HTR-8/SVneo (cell line): Measurements from ENCODE around the gene CRTAC1.
"Not testable (repeated sequence)": the region's sequence is repeated elsewhere in the genome, so short reads cannot be mapped to it uniquely, and the experiment has no call there.

Experiments used
- DNase-seq: peaks from one replicate; pipeline ENCODE4 v3.0.0; 2011; ENCODE audit warnings: low spot score, mixed read lengths; ENCODE audit not compliant: insufficient read length
- FAIRE-seq: peaks from 2 replicates; lab custom pipeline; 2011; peaks lifted over from hg19 to GRCh38; lab: Jason Lieb, UNC

CRTAC1 gene

DNA sequence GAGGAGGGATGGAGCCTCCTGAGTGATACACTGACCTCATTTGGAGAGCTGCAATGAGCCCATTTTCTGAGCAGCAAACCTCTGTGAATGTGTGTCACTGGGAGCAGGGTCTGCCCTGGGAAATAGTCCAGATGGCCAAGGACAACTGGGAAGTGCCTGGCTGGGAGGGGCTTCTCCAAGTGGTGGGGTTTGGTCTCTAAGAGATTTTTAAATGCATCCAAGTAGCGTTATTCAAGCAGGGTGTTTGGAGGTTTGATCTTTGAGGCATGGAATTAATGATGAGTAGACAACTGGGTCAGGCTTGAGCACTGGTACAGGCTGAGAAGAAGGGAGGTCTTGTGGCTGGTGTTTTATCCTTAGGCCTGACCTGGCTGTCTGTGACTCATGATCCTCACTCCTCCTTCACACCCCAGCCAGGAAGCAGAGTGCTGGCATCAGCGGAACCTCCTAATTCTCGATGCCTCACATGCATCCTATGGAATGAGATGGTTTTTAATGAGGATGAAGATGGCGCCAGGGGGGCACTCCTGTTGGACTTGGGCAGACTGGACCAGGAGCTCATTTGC lies 177.5 kb downstream of the CRTAC1 start:
- FAIRE-seq (no peak), DNase-seq (no peak)

DNA sequence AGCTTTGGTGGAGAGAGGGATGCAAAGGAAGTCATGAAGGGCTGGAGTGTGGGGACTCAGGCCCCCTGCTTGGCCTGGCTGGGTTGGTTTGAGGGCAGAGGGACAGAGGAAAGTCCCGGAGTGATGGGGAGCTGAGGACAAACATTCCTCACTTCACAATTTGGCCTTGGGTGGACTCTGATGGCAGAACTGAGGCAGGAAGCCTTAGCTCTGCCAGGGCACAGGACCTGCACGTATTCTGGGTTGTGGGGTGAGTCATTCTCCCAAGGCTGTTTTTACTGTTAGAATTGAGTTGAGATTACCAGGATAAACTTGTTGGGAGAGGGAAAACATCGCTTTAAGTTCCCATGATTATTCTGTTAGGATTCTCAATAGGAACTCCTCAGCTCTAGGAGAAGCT lies 178.1 kb downstream of the CRTAC1 start:
- DNase-seq, result no peak
- no peak for FAIRE-seq

DNA sequence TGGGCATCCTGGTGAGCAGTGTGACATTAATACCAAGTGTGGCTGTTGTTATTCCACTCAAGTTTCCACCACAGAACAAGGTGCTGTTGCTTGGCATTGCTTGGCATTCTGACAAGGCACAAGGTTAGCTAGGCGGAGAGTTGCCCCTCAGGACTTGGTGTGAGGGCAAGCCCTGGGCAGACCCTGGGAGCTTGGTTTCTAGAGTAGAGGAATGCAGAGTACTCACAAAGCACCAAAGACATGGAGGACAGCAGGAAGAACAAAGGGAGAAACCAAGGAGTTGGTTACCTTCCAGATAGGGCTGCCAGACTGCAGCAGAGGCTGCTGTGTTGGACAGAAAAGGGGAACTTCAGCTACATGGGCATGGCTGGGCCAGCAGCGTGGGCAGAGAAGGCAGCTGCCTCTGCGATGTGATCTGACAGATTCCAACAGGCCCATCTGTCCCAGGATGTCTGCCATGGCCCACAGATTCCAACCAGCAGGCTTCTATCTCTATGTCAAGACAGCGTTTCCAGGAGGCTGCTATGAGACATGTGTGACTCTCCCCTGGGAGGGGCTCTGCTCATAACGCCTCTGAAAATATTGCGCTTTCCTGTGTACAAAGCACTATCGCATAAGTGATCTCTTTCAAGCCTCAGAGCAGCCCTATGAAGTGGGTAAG lies 178.9 kb downstream of the CRTAC1 start:
- FAIRE-seq (no peak), DNase-seq (no peak)

GRCh38 chr10:97850446-97850845 lies 180.0 kb downstream of the CRTAC1 start:
- FAIRE-seq (no peak), DNase-seq (no peak)

DNA sequence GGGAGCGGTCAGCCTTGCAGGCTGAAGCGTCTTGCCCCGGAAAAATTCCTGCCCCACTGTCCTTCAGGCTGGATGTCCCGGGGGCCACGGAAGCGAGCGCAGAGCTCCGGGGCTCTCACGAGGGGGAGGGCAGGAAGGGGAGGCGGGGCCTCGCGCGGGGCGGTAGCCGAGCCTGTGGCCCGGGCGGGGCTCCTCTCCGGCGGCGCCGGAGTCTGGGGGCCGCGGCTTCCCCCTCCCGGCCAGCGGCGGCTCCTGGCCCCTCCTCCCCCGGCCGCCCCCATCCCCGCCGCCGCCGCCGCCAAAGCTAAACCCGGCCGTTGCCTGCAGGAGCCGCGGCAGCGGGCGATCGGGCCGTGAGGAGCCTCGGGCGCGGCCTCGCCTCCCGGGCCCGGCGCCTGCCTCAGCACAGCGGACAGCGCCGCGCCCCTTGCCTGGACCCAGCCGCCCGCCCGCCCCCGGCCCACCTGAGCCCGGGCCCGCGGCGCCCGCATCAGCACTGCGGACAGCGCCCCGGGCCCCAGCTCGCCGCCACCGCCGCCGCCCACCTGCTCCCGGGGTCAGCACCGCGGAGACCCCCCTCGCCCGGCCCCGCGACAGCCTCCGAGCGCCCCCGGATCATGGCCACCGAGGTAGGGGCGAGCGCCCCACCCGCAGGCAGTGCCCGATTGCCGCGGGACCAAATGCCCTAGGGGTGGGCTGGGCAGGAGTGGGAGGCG lies 180.6 kb downstream of the CRTAC1 start, which contains the start of gene GOLGA7B:
TSS of gene GOLGA7B (plus strand) at position 157 of the 716 bp plus-strand sequence. CDS start at position 618, 461 bp downstream.
- no peak for FAIRE-seq

DNA sequence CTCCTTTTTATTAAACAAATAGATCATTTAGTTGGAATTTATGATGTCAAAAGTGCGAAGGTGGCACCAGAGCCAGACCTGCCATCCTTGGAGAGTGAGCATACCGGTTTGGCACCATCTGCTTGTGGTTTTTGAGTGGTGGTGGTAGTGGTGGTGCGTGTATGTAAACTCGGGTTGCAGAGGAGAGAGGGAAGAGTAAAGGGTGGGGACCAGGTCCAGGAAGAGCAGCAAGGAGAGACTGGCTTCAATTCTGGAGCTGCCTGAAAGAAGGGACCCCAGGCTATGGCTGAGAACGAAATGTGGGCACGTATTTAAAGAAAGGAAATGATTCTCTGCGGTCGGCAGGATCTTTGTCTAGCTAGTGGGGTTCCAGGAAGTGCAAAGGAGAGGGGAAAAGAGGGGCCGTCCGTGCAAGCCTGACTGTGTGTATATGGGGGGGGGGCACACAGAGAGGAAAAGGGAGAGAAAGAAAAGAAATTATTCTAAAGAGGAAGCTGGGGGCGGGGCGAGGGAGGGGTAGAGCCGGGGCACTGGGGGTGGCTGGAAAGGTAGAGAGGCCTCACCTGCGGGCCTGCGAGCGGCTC lies 181.2 kb downstream of the CRTAC1 start:
- FAIRE-seq (no peak), DNase-seq (no peak)

More for the DNA sequence above, 180.6 kb downstream of the CRTAC1 start, which contains the start of gene GOLGA7B:
- peak; percentile 54 for DNase-seq

- DNase-seq (no peak), FAIRE-seq (no peak)
These were observed 185.7 kb downstream of the CRTAC1 start for GRCh38 chr10:97844678-97845077.

DNA sequence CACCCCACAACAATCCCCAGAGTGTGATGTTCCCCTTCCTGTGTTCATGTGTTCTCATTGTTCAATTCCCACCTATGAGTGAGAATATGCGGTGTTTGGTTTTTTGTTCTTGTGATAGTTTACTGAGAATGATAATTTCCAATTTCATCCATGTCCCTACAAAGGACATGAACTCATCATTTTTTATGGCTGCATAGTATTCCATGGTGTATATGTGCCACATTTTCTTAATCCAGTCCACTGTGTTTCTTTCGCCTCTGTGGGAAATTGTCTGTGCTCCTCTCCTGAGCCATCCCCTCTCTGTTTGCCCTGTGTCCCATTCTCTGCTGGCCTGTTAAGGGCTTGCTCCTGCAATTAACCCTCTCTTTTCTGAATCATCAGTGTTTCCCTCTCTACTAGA lies 186.4 kb downstream of the CRTAC1 start:
- DNase-seq, FAIRE-seq: not testable (repeated sequence)

GRCh38 chr10:97843281-97843671 lies 187.1 kb downstream of the CRTAC1 start:
- no peak for DNase-seq
- FAIRE-seq, result no peak

GRCh38 chr10:97842656-97843280 lies 187.7 kb downstream of the CRTAC1 start:
- no peak for DNase-seq
- no peak for FAIRE-seq

- not testable (repeated sequence) for FAIRE-seq
These were observed 188.3 kb downstream of the CRTAC1 start for GRCh38 chr10:97842114-97842513.

DNA sequence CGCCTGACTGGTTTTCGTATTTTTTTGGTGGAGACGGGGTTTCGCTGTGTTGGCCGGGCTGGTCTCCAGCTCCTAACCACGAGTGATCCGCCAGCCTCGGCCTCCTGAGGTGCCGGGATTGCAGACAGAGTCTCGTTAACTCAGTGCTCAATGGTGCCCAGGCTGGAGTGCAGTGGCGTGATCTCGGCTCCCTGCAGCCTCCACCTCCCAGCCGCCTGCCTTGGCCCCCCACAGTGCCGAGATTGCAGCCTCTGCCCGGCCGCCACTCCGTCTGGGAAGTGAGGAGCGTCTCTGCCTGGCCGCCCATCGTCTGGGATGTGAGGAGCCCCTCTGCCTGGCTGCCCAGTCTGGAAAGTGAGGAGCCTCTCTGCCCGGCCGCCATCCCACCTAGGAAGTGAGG lies 189.3 kb downstream of the CRTAC1 start:
- FAIRE-seq, DNase-seq: not testable (repeated sequence)

More at GRCh38 chr10:97842114-97842513, 188.3 kb downstream of the CRTAC1 start:
- not testable (repeated sequence) for DNase-seq

GRCh38 chr10:97838091-97838490 lies 192.3 kb downstream of the CRTAC1 start:
- no peak for DNase-seq
- FAIRE-seq, result no peak

- FAIRE-seq (no peak), DNase-seq (no peak)
These were observed 194.0 kb downstream of the CRTAC1 start for GRCh38 chr10:97836446-97836845.

DNA sequence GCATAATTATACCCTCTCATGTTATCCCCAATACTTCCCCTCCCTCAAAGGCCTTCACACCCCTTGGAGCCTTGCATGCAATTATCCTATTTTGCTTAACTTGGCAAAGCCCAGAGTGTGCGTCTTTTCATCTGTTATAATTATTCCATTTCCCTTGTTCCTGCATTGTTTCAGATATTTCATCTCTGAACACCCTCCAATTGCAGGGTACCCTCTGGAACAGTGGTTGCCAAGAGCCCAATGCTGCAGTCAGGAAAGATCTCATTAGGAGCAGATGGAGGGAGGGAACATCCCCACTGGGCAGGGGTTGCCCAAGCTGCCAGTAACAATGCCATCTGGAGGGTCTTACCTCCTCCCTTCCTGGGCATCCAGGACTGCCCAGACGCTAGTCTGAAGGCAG lies 199.2 kb downstream of the CRTAC1 start:
- no peak for DNase-seq
- FAIRE-seq, result no peak

GRCh38 chr10:97830064-97830463 lies 200.4 kb downstream of the CRTAC1 start:
- FAIRE-seq (no peak), DNase-seq (no peak)

- FAIRE-seq (no peak), DNase-seq (no peak)
These were observed 201.7 kb downstream of the CRTAC1 start for GRCh38 chr10:97828721-97829120.

GRCh38 chr10:97827702-97828291 lies 202.6 kb downstream of the CRTAC1 start:
- no peak for FAIRE-seq

DNA sequence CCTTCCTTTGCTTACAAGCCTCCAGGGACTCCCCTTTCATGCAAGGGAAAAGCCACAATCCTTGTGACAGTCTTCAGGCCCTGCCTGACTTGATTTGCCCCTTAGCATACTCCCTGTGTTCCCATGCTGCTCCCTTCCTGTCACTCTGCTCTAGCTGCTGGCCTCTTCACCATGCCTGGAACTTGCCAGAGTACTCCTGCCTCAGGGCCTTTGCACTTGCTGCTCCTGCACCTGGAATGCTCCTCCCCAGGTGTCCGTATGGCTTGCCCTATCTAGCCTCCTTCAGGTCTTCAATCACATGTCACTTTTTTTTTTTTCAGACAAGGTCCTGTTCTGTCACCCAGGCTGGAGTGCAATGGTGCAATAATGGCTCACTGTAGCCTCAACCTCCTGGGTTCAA lies 203.5 kb downstream of the CRTAC1 start:
- FAIRE-seq (no peak), DNase-seq (no peak)

More at GRCh38 chr10:97827702-97828291, 202.6 kb downstream of the CRTAC1 start:
- DNase-seq, result peak; percentile 45
